ENCODE results near the gene SHISA9.

SHISA9 gene

GRCh38 chr16:13245713-13246377 lies 344.4 kb downstream of the SHISA9 start:
- H3K9ac ChIP-seq (ENCODE audit: low read depth in 1 of 2, low read length in 2 of 2), result no peak overlapping the region

GRCh38 chr16:13254998-13255614 lies 353.7 kb downstream of the SHISA9 start:
- peaks cover 0 to 4% of the 10 kb centered on the region in 2 donors for H3K9me3 ChIP-seq (ENCODE audit: control insufficient read depth in 2 of 2, low read length in 2 of 2)
- H3K4me3 ChIP-seq (ENCODE audit: low read length in 2 of 2), result no peak overlapping the region
- H3K9ac ChIP-seq (ENCODE audit: low read depth in 1 of 2, low read length in 2 of 2), result no peak overlapping the region
- no peaks in the 10 kb centered on the region for H3K36me3 ChIP-seq (ENCODE audit: control insufficient read depth in 2 of 2, insufficient read depth in 2 of 2, low read length in 2 of 2)
- H3K4me1 ChIP-seq (ENCODE audit: control insufficient read depth in 2 of 2, insufficient read depth in 2 of 2, low read length in 2 of 2), result no peaks in the 10 kb centered on the region
- no peaks in the 10 kb centered on the region for H3K27me3 ChIP-seq (ENCODE audit: control insufficient read depth in 2 of 2, insufficient read depth in 2 of 2, low read length in 2 of 2)
- H3K27ac ChIP-seq (ENCODE audit: low read depth in 2 of 2, low read length in 2 of 2), result no peak overlapping the region

More at GRCh38 chr16:13245713-13246377, 344.4 kb downstream of the SHISA9 start:
- H3K36me3 ChIP-seq (ENCODE audit: control insufficient read depth in 2 of 2, insufficient read depth in 2 of 2, low read length in 2 of 2), result no peaks in the 10 kb centered on the region
- H3K4me1 ChIP-seq (ENCODE audit: control insufficient read depth in 2 of 2, insufficient read depth in 2 of 2, low read length in 2 of 2), result no peaks in the 10 kb centered on the region
- H3K4me3 ChIP-seq (ENCODE audit: low read length in 2 of 2), result no peak overlapping the region
- H3K27me3 ChIP-seq (ENCODE audit: control insufficient read depth in 2 of 2, insufficient read depth in 2 of 2, low read length in 2 of 2), result no peaks in the 10 kb centered on the region
- H3K9me3 ChIP-seq (ENCODE audit: control insufficient read depth in 2 of 2, low read length in 2 of 2), result no peaks in the 10 kb centered on the region
- H3K27ac ChIP-seq (ENCODE audit: low read depth in 2 of 2, low read length in 2 of 2), result no peak overlapping the region

DNA sequence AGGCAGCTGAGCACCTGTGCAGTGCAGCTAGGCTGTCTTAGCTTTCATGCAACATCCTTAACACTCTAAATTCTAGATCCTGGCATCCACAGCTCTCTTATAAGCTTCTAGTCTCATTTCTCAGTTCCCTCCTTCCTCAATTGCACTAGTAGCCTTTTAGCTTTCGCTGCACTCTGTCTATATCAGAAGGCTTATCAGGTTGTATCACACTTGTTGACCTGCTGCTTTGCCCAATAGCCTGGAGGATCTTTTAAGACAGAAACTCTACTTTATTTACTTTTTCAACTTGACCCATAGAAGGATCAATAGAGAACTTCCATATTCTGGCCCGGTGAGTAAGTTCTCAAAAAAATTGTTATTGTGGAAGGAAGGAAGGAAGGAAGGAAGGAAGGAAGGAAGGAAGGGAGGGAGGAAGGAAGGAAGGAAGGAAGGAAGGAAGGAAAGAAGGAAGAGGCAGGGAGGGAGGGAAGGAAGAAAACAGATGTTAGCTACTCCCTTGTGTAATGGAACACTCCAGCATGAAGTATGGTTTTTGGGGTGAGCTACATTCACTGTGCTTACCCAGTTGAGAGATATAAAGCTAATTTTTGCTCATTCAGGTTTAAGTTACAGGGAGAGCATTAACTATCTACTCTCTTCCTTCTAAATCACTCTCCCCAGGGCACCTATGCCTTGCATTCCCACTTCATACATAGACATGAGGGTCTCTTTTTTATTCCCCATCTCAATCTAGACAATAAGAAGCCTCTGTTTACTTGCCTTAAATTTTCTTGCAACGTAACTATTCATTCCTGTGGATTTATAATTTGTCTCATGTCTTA lies 361.1 kb downstream of the SHISA9 start:
- Histone ChIP-seq H3K4me1 (ENCODE audit: control insufficient read depth in 2 of 2, insufficient read depth in 2 of 2, low read length in 2 of 2) (no peaks in the 10 kb centered on the region), H3K9me3 (ENCODE audit: control insufficient read depth in 2 of 2, low read length in 2 of 2) (peaks cover 0 to 4% of the 10 kb centered on the region in 2 donors), H3K9ac (ENCODE audit: low read depth in 1 of 2, low read length in 2 of 2) (no peak overlapping the region), H3K4me3 (ENCODE audit: low read length in 2 of 2) (no peak overlapping the region), H3K27ac (ENCODE audit: low read depth in 2 of 2, low read length in 2 of 2) (no peak overlapping the region), H3K27me3 (ENCODE audit: control insufficient read depth in 2 of 2, insufficient read depth in 2 of 2, low read length in 2 of 2) (no peaks in the 10 kb centered on the region), H3K36me3 (ENCODE audit: control insufficient read depth in 2 of 2, insufficient read depth in 2 of 2, low read length in 2 of 2) (no peaks in the 10 kb centered on the region)

GRCh38 chr16:13264749-13265552 lies 363.6 kb downstream of the SHISA9 start:
- no peak overlapping the region for H3K27ac ChIP-seq (ENCODE audit: low read depth in 2 of 2, low read length in 2 of 2)
- H3K9me3 ChIP-seq (ENCODE audit: control insufficient read depth in 2 of 2, low read length in 2 of 2), result peaks cover 0 to under 1% of the 10 kb centered on the region in 2 donors
- no peaks in the 10 kb centered on the region for H3K36me3 ChIP-seq (ENCODE audit: control insufficient read depth in 2 of 2, insufficient read depth in 2 of 2, low read length in 2 of 2)
- H3K4me1 ChIP-seq (ENCODE audit: control insufficient read depth in 2 of 2, insufficient read depth in 2 of 2, low read length in 2 of 2), result no peaks in the 10 kb centered on the region
- H3K9ac ChIP-seq (ENCODE audit: low read depth in 1 of 2, low read length in 2 of 2), result no peak overlapping the region
- H3K27me3 ChIP-seq (ENCODE audit: control insufficient read depth in 2 of 2, insufficient read depth in 2 of 2, low read length in 2 of 2), result no peaks in the 10 kb centered on the region
- no peak overlapping the region for H3K4me3 ChIP-seq (ENCODE audit: low read length in 2 of 2)

DNA sequence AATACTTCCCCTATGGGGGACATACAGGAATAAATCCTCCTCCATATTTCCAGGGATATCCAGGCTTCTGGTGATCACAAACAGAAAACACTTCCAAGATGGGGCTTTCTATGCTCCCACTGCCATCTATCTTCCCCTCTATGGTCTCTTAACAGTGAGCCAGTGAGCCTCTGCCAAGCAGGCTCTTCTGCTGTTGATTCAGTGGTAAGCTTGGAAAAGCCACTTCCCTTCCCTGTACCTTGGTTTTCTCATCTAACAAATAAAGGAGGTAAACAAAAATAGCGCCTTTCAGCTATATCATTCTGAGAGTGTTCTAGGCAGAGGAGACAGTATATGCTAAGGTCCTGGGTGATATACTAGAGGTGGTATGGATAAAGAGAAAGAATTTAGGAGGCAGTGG lies 368.0 kb downstream of the SHISA9 start:
- no peak overlapping the region for H3K27ac ChIP-seq (ENCODE audit: low read depth in 2 of 2, low read length in 2 of 2)
- peaks cover 0 to 2% of the 10 kb centered on the region in 2 donors for H3K9me3 ChIP-seq (ENCODE audit: control insufficient read depth in 2 of 2, low read length in 2 of 2)
- H3K9ac ChIP-seq (ENCODE audit: low read depth in 1 of 2, low read length in 2 of 2), result no peak overlapping the region
- no peaks in the 10 kb centered on the region for H3K36me3 ChIP-seq (ENCODE audit: control insufficient read depth in 2 of 2, insufficient read depth in 2 of 2, low read length in 2 of 2)
- H3K4me3 ChIP-seq (ENCODE audit: low read length in 2 of 2), result no peak overlapping the region
- no peaks in the 10 kb centered on the region for H3K27me3 ChIP-seq (ENCODE audit: control insufficient read depth in 2 of 2, insufficient read depth in 2 of 2, low read length in 2 of 2)
- H3K4me1 ChIP-seq (ENCODE audit: control insufficient read depth in 2 of 2, insufficient read depth in 2 of 2, low read length in 2 of 2), result no peaks in the 10 kb centered on the region

DNA sequence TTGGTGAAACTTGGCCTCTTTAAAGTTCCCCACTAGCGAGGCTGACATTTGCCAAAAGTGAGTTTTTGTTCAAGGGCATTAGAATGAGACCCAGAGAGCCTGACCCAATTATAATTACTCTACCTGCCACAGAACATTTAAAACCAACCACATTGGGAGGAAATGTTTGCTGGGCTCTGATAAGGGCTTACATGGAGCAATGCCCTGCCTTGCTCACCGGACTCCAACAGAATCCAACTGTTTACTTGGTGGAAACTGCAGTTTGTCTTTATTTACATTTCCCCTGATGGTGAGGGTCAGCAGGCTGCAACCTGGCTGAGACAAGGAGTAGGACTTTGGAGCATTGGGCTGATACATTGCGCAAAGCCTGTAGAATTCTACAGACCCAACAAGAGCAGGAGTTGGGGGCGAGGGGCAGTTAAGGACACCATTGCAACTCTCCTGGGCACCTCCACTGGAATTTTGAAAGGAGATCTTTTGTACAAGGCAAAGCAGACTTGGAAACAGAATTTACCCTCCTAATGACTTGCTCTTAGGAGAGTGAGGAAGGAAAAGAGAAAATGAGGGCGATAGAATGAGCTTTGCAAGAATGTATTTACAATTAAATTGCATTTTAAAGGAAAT lies 368.6 kb downstream of the SHISA9 start:
- H3K9ac ChIP-seq (ENCODE audit: low read depth in 1 of 2, low read length in 2 of 2), result no peak overlapping the region
- H3K36me3 ChIP-seq (ENCODE audit: control insufficient read depth in 2 of 2, insufficient read depth in 2 of 2, low read length in 2 of 2), result no peaks in the 10 kb centered on the region
- peaks cover 0 to 2% of the 10 kb centered on the region in 2 donors for H3K9me3 ChIP-seq (ENCODE audit: control insufficient read depth in 2 of 2, low read length in 2 of 2)
- H3K4me1 ChIP-seq (ENCODE audit: control insufficient read depth in 2 of 2, insufficient read depth in 2 of 2, low read length in 2 of 2), result no peaks in the 10 kb centered on the region
- H3K4me3 ChIP-seq (ENCODE audit: low read length in 2 of 2), result no peak overlapping the region
- no peak overlapping the region for H3K27ac ChIP-seq (ENCODE audit: low read depth in 2 of 2, low read length in 2 of 2)
- no peaks in the 10 kb centered on the region for H3K27me3 ChIP-seq (ENCODE audit: control insufficient read depth in 2 of 2, insufficient read depth in 2 of 2, low read length in 2 of 2)

DNA sequence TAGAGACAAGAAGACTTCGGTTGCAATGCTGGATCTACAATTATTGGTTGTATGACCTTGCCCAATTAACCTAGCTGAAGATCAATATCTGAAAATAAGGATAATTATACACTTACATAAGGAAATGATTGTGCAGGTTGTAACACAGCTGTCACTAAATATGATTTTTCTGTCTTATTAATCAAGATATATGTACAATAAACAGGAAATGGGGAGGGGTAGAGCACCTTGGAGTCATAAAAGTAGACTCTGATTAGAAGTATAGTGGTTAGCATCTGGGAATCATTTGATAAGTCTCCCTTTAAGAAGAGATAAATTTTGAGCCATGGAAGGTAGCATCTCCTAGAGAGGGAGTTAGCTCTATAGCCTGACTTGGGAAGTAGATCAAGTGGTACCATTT lies 369.2 kb downstream of the SHISA9 start:
- H3K36me3 ChIP-seq (ENCODE audit: control insufficient read depth in 2 of 2, insufficient read depth in 2 of 2, low read length in 2 of 2), result no peaks in the 10 kb centered on the region
- H3K4me1 ChIP-seq (ENCODE audit: control insufficient read depth in 2 of 2, insufficient read depth in 2 of 2, low read length in 2 of 2), result no peaks in the 10 kb centered on the region
- no peak overlapping the region for H3K9ac ChIP-seq (ENCODE audit: low read depth in 1 of 2, low read length in 2 of 2)
- H3K27me3 ChIP-seq (ENCODE audit: control insufficient read depth in 2 of 2, insufficient read depth in 2 of 2, low read length in 2 of 2), result no peaks in the 10 kb centered on the region
- H3K27ac ChIP-seq (ENCODE audit: low read depth in 2 of 2, low read length in 2 of 2), result no peak overlapping the region
- peaks cover 0 to 2% of the 10 kb centered on the region in 2 donors for H3K9me3 ChIP-seq (ENCODE audit: control insufficient read depth in 2 of 2, low read length in 2 of 2)
- no peak overlapping the region for H3K4me3 ChIP-seq (ENCODE audit: low read length in 2 of 2)

DNA sequence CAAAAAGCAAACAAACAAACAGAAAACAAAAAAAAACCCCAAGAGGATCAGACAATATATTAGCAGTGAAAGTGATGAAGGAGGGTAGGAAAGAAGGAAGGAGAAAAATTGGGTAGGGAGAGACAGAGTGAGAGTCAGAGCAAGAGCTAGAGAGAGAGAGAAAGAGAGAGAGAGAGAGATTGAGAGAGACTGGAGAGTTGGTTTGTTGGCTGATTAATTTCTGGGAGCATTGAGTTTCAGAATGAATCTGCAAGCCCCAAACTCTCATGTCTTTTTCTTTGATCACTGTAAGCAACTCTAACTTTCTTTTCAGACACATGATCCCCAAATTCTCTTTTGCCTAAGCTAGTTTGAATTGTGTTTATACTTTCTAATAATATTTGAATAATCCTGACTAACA lies 388.1 kb downstream of the SHISA9 start:
- Histone ChIP-seq H3K36me3 (ENCODE audit: control insufficient read depth in 2 of 2, insufficient read depth in 2 of 2, low read length in 2 of 2) (no peaks in the 10 kb centered on the region), H3K27me3 (ENCODE audit: control insufficient read depth in 2 of 2, insufficient read depth in 2 of 2, low read length in 2 of 2) (no peaks in the 10 kb centered on the region), H3K9ac (ENCODE audit: low read depth in 1 of 2, low read length in 2 of 2) (no peak overlapping the region), H3K4me3 (ENCODE audit: low read length in 2 of 2) (no peak overlapping the region), H3K4me1 (ENCODE audit: control insufficient read depth in 2 of 2, insufficient read depth in 2 of 2, low read length in 2 of 2) (no peaks in the 10 kb centered on the region), H3K27ac (ENCODE audit: low read depth in 2 of 2, low read length in 2 of 2) (no peak overlapping the region), H3K9me3 (ENCODE audit: control insufficient read depth in 2 of 2, low read length in 2 of 2) (no peaks in the 10 kb centered on the region)
